Neural progenitor cell (in vitro differentiated cells): ENCODE measurements around the gene CDK9. TPM values are rescaled to one million over a fixed set of nuclear protein-coding genes. Genes with fewer than 3 reads are reported as not detected.

Experiments
- microRNA-seq: library from miRNA; unstranded; fragments of <30 nt; microRNA quantifications from one replicate; pipeline ENCODE4, GENCODE V29; 2016
- small RNA-seq: library from RNA; depleted of rRNA; stranded (forward); fragments of <200 nt; gene quantifications from one replicate; pipeline ENCODE3, GENCODE V24; 2015
- total RNA-seq: library from RNA; depleted of rRNA; stranded (reverse); fragments of >200 nt; gene quantifications from 2 replicates; pipeline ENCODE4 v1.2.3, GENCODE V29; 2015; ENCODE audit warnings: low replicate concordance

CDK9 gene
- total RNA-seq, 1 donor from 2014 or later: 22.5 TPM

Small RNAs within 50 kb of the gene (microRNA-seq; reads per million reads assigned to microRNA genes)
- gene MIR2861 (not detected), gene MIR3960 (0.54 reads per million)

Small RNAs within 50 kb of the gene (small RNA-seq; reads per million reads assigned to genes)
- gene RF00019: not detected

Other genes starting within 250 kb of the CDK9 start
- 12.0 and 23.1 TPM in 2 replicates for gene STXBP1, start 173.8 kb upstream of the CDK9 start, total RNA-seq
- 0.31 TPM in 1 of 2 replicates, not detected in the other for gene CFAP157, start 79.0 kb upstream of the CDK9 start, total RNA-seq
- 1.3 and 5.4 TPM in 2 replicates for gene PTRH1, start 70.4 kb upstream of the CDK9 start, total RNA-seq
- not detected in 2 replicates for gene TTC16, start 70.0 kb upstream of the CDK9 start, total RNA-seq
- gene TOR2A, start 50.7 kb upstream of the CDK9 start, total RNA-seq: 5.5 and 18.3 TPM in 2 replicates
- gene SH2D3C, start 7.4 kb upstream of the CDK9 start, total RNA-seq: 1.8 and 1.9 TPM in 2 replicates
- gene FPGS, start 16.8 kb downstream of the CDK9 start, total RNA-seq: 32.8 and 60.5 TPM in 2 replicates
- 0.19 TPM in 1 of 2 replicates, not detected in the other for gene ENG, start 68.6 kb downstream of the CDK9 start, total RNA-seq
- 20.5 and 25.6 TPM in 2 replicates for gene AK1, start 91.6 kb downstream of the CDK9 start, total RNA-seq
- 14.3 and 42.7 TPM in 2 replicates for gene ST6GALNAC6, start 113.6 kb downstream of the CDK9 start, total RNA-seq
- gene ST6GALNAC4, start 131.0 kb downstream of the CDK9 start, total RNA-seq: 5.5 and 11.1 TPM in 2 replicates
- 1.4 and 8.8 TPM in 2 replicates for gene PIP5KL1, start 144.7 kb downstream of the CDK9 start, total RNA-seq
- gene DPM2, start 151.8 kb downstream of the CDK9 start, total RNA-seq: 9.1 and 20.5 TPM in 2 replicates
- gene EEIG1, start 195.0 kb downstream of the CDK9 start, total RNA-seq: 8.8 and 30.8 TPM in 2 replicates